Spleen (tissue), 7 donors: ENCODE data around the gene DUSP11.
"Not testable (repeated sequence)": the region's sequence is repeated elsewhere in the genome, so short reads cannot be mapped to it uniquely, and the experiment has no call there.

Source experiments
- CTCF ChIP-seq, 11 experiments: fragments of 200-600 bp in 7 of 11; fragments of 450-650 bp in 4 of 11; sonication (generic) in 4 of 11; IDR thresholded peaks in 8 of 11; conservative IDR thresholded peaks in 3 of 11; 1 replicate in 7 of 11; 2 replicates in 4 of 11; pipeline versions ENCODE4 v1.4.0 to v1.8.0; 2016 to 2021; ENCODE audit warnings: antibody characterized with exemption in 11 of 11, inconsistent platforms in 4 of 11, mild to moderate bottlenecking in 1 of 11
- POLR2A ChIP-seq, 3 donors: fragments of 450-650 bp; IDR thresholded peaks; one replicate each; pipeline ENCODE4 v1.5.1; 2017; ENCODE audit warnings: antibody characterized with exemption in 3 of 3, mild to moderate bottlenecking in 1 of 3
- POLR2AphosphoS5 ChIP-seq, 3 donors: sonication (generic); formaldehyde crosslinking; IDR thresholded peaks; one replicate each; pipeline ENCODE4 v1.5.1; 2017; ENCODE audit warnings: antibody characterized with exemption in 3 of 3
- donor health status: DM: no; HTN: no; CAD: no; lungs with moderate emphysema.
- donor health status: DM: no; HTN: no; CAD: no.
- donor health status: DM: no; HTN: no; CAD: no.

- not testable (repeated sequence) for TF ChIP-seq CTCF (IDR thresholded peaks at IDR 0.05 in 8 of 11, conservative IDR thresholded peaks at IDR 0.05 in 3 of 11); POLR2A (IDR thresholded peaks at IDR 0.05); POLR2AphosphoS5 (IDR thresholded peaks at IDR 0.05)
These were observed 25.6 kb downstream of the DUSP11 start for GRCh38 chr2:73754332-73754731.
